ENCODE data around the gene NDNF.

GRCh38 chr4:121009578-121010478 lies 62.5 kb downstream of the NDNF start:
- no peak for TF ChIP-seq CTCF (conservative IDR thresholded peaks at IDR 0.05; ENCODE audit: low read length)
- TF ChIP-seq EZH2phosphoT487 (IDR thresholded peaks at IDR 0.05; ENCODE audit: borderline replicate concordance), result no peak

Measured in Loucy (cell line).